ENCODE results near the gene BUB1.

Gene BUB1

GRCh38 chr2:110670826-110671225, 7.0 kb downstream of the BUB1 start:
- no peak overlapping the region for H3K27ac ChIP-seq (ENCODE audit: low read depth, low read length)

GRCh38 chr2:110669079-110669478, 8.8 kb downstream of the BUB1 start:
- H3K27me3 ChIP-seq (ENCODE audit: control insufficient read depth in 1 of 2, insufficient read depth in 2 of 2, low read length in 2 of 2), result no peaks in the 10 kb centered on the region
- H3K27ac ChIP-seq (ENCODE audit: low read depth, low read length), result no peak overlapping the region
- H3K36me3 ChIP-seq (ENCODE audit: insufficient read depth, low read length), result no peaks in the 10 kb centered on the region
- H3K9me3 ChIP-seq (ENCODE audit: low read length), result no peaks in the 10 kb centered on the region
- no peak overlapping the region for H3K9ac ChIP-seq (ENCODE audit: low read length)
- no peak overlapping the region for H3K4me3 ChIP-seq (ENCODE audit: low read depth in 1 of 2, low read length in 2 of 2)
- H3K4me1 ChIP-seq (ENCODE audit: insufficient read depth, low read length), result no peaks in the 10 kb centered on the region

More at GRCh38 chr2:110670826-110671225, 7.0 kb downstream of the BUB1 start:
- no peaks in the 10 kb centered on the region for H3K9me3 ChIP-seq (ENCODE audit: low read length)
- H3K4me1 ChIP-seq (ENCODE audit: insufficient read depth, low read length), result no peaks in the 10 kb centered on the region
- H3K4me3 ChIP-seq (ENCODE audit: low read depth in 1 of 2, low read length in 2 of 2), result no peak overlapping the region
- no peak overlapping the region for H3K9ac ChIP-seq (ENCODE audit: low read length)
- H3K27me3 ChIP-seq (ENCODE audit: control insufficient read depth in 1 of 2, insufficient read depth in 2 of 2, low read length in 2 of 2), result peaks cover 0 to 4% of the 10 kb centered on the region in 2 donors
- H3K36me3 ChIP-seq (ENCODE audit: insufficient read depth, low read length), result no peaks in the 10 kb centered on the region

GRCh38 chr2:110667071-110667470, 10.8 kb downstream of the BUB1 start:
- Histone ChIP-seq H3K27ac (ENCODE audit: low read depth, low read length) (no peak overlapping the region), H3K9ac (ENCODE audit: low read length) (no peak overlapping the region), H3K9me3 (ENCODE audit: low read length) (no peaks in the 10 kb centered on the region), H3K36me3 (ENCODE audit: insufficient read depth, low read length) (no peaks in the 10 kb centered on the region), H3K4me1 (ENCODE audit: insufficient read depth, low read length) (no peaks in the 10 kb centered on the region), H3K4me3 (ENCODE audit: low read depth in 1 of 2, low read length in 2 of 2) (no peak overlapping the region), H3K27me3 (ENCODE audit: control insufficient read depth in 1 of 2, insufficient read depth in 2 of 2, low read length in 2 of 2) (no peaks in the 10 kb centered on the region)

GRCh38 chr2:110664135-110664534, 13.7 kb downstream of the BUB1 start:
- H3K27ac ChIP-seq (ENCODE audit: low read depth, low read length), result no peak overlapping the region
- H3K9me3 ChIP-seq (ENCODE audit: low read length), result no peaks in the 10 kb centered on the region
- no peak overlapping the region for H3K4me3 ChIP-seq (ENCODE audit: low read depth in 1 of 2, low read length in 2 of 2)
- H3K36me3 ChIP-seq (ENCODE audit: insufficient read depth, low read length), result no peaks in the 10 kb centered on the region
- H3K27me3 ChIP-seq (ENCODE audit: control insufficient read depth in 1 of 2, insufficient read depth in 2 of 2, low read length in 2 of 2), result no peaks in the 10 kb centered on the region
- H3K9ac ChIP-seq (ENCODE audit: low read length), result no peak overlapping the region
- H3K4me1 ChIP-seq (ENCODE audit: insufficient read depth, low read length), result no peaks in the 10 kb centered on the region

- Histone ChIP-seq H3K9me3 (ENCODE audit: low read length) (no peaks in the 10 kb centered on the region), H3K9ac (ENCODE audit: low read length) (no peak overlapping the region), H3K27me3 (ENCODE audit: control insufficient read depth in 1 of 2, insufficient read depth in 2 of 2, low read length in 2 of 2) (no peaks in the 10 kb centered on the region), H3K4me3 (ENCODE audit: low read depth in 1 of 2, low read length in 2 of 2) (no peak overlapping the region), H3K27ac (ENCODE audit: low read depth, low read length) (no peak overlapping the region), H3K4me1 (ENCODE audit: insufficient read depth, low read length) (no peaks in the 10 kb centered on the region), H3K36me3 (ENCODE audit: insufficient read depth, low read length) (no peaks in the 10 kb centered on the region)
Observed at GRCh38 chr2:110662560-110662959, 15.3 kb downstream of the BUB1 start.

- no peaks in the 10 kb centered on the region for H3K36me3 ChIP-seq (ENCODE audit: insufficient read depth, low read length)
- H3K4me3 ChIP-seq (ENCODE audit: low read depth in 1 of 2, low read length in 2 of 2), result no peak overlapping the region
- H3K9me3 ChIP-seq (ENCODE audit: low read length), result no peaks in the 10 kb centered on the region
- no peaks in the 10 kb centered on the region for H3K4me1 ChIP-seq (ENCODE audit: insufficient read depth, low read length)
- no peaks in the 10 kb centered on the region for H3K27me3 ChIP-seq (ENCODE audit: control insufficient read depth in 1 of 2, insufficient read depth in 2 of 2, low read length in 2 of 2)
- H3K9ac ChIP-seq (ENCODE audit: low read length), result no peak overlapping the region
- H3K27ac ChIP-seq (ENCODE audit: low read depth, low read length), result no peak overlapping the region
Observed at GRCh38 chr2:110660558-110660957, 17.3 kb downstream of the BUB1 start.

GRCh38 chr2:110659248-110659647, 18.6 kb downstream of the BUB1 start:
- no peaks in the 10 kb centered on the region for H3K9me3 ChIP-seq (ENCODE audit: low read length)
- no peak overlapping the region for H3K27ac ChIP-seq (ENCODE audit: low read depth, low read length)

GRCh38 chr2:110657724-110658305, 20.0 kb downstream of the BUB1 start:
- H3K27ac ChIP-seq (ENCODE audit: low read depth, low read length), result no peak overlapping the region
- no peak overlapping the region for H3K9ac ChIP-seq (ENCODE audit: low read length)
- no peaks in the 10 kb centered on the region for H3K36me3 ChIP-seq (ENCODE audit: insufficient read depth, low read length)
- H3K4me1 ChIP-seq (ENCODE audit: insufficient read depth, low read length), result no peaks in the 10 kb centered on the region
- no peaks in the 10 kb centered on the region for H3K9me3 ChIP-seq (ENCODE audit: low read length)
- H3K4me3 ChIP-seq (ENCODE audit: low read depth in 1 of 2, low read length in 2 of 2), result no peak overlapping the region
- no peaks in the 10 kb centered on the region for H3K27me3 ChIP-seq (ENCODE audit: control insufficient read depth in 1 of 2, insufficient read depth in 2 of 2, low read length in 2 of 2)

More at GRCh38 chr2:110659248-110659647, 18.6 kb downstream of the BUB1 start:
- H3K4me3 ChIP-seq (ENCODE audit: low read depth in 1 of 2, low read length in 2 of 2), result no peak overlapping the region
- H3K4me1 ChIP-seq (ENCODE audit: insufficient read depth, low read length), result no peaks in the 10 kb centered on the region
- H3K9ac ChIP-seq (ENCODE audit: low read length), result no peak overlapping the region
- no peaks in the 10 kb centered on the region for H3K36me3 ChIP-seq (ENCODE audit: insufficient read depth, low read length)
- no peaks in the 10 kb centered on the region for H3K27me3 ChIP-seq (ENCODE audit: control insufficient read depth in 1 of 2, insufficient read depth in 2 of 2, low read length in 2 of 2)

- Histone ChIP-seq H3K9me3 (ENCODE audit: low read length) (no peaks in the 10 kb centered on the region), H3K4me1 (ENCODE audit: insufficient read depth, low read length) (no peaks in the 10 kb centered on the region), H3K36me3 (ENCODE audit: insufficient read depth, low read length) (no peaks in the 10 kb centered on the region), H3K27ac (ENCODE audit: low read depth, low read length) (no peak overlapping the region), H3K27me3 (ENCODE audit: control insufficient read depth in 1 of 2, insufficient read depth in 2 of 2, low read length in 2 of 2) (no peaks in the 10 kb centered on the region), H3K4me3 (ENCODE audit: low read depth in 1 of 2, low read length in 2 of 2) (no peak overlapping the region), H3K9ac (ENCODE audit: low read length) (no peak overlapping the region)
Observed at GRCh38 chr2:110655701-110656100, 22.2 kb downstream of the BUB1 start.

- H3K27ac ChIP-seq (ENCODE audit: low read depth, low read length), result no peak overlapping the region
- no peaks in the 10 kb centered on the region for H3K27me3 ChIP-seq (ENCODE audit: control insufficient read depth in 1 of 2, insufficient read depth in 2 of 2, low read length in 2 of 2)
- no peak overlapping the region for H3K4me3 ChIP-seq (ENCODE audit: low read depth in 1 of 2, low read length in 2 of 2)
- H3K36me3 ChIP-seq (ENCODE audit: insufficient read depth, low read length), result no peaks in the 10 kb centered on the region
- no peaks in the 10 kb centered on the region for H3K9me3 ChIP-seq (ENCODE audit: low read length)
- H3K9ac ChIP-seq (ENCODE audit: low read length), result no peak overlapping the region
- no peaks in the 10 kb centered on the region for H3K4me1 ChIP-seq (ENCODE audit: insufficient read depth, low read length)
Observed at GRCh38 chr2:110653861-110654260, 24.0 kb downstream of the BUB1 start.

- Histone ChIP-seq H3K27ac (ENCODE audit: low read depth, low read length) (no peak overlapping the region), H3K27me3 (ENCODE audit: control insufficient read depth in 1 of 2, insufficient read depth in 2 of 2, low read length in 2 of 2) (no peaks in the 10 kb centered on the region), H3K4me1 (ENCODE audit: insufficient read depth, low read length) (no peaks in the 10 kb centered on the region), H3K36me3 (ENCODE audit: insufficient read depth, low read length) (no peaks in the 10 kb centered on the region), H3K9ac (ENCODE audit: low read length) (no peak overlapping the region), H3K9me3 (ENCODE audit: low read length) (no peaks in the 10 kb centered on the region), H3K4me3 (ENCODE audit: low read depth in 1 of 2, low read length in 2 of 2) (no peak overlapping the region)
Observed at GRCh38 chr2:110650346-110650745, 27.5 kb downstream of the BUB1 start.

- Histone ChIP-seq H3K4me1 (ENCODE audit: insufficient read depth, low read length) (no peaks in the 10 kb centered on the region), H3K9ac (ENCODE audit: low read length) (no peak overlapping the region), H3K4me3 (ENCODE audit: low read depth in 1 of 2, low read length in 2 of 2) (no peak overlapping the region), H3K9me3 (ENCODE audit: low read length) (no peaks in the 10 kb centered on the region), H3K27me3 (ENCODE audit: control insufficient read depth in 1 of 2, insufficient read depth in 2 of 2, low read length in 2 of 2) (no peaks in the 10 kb centered on the region), H3K36me3 (ENCODE audit: insufficient read depth, low read length) (no peaks in the 10 kb centered on the region), H3K27ac (ENCODE audit: low read depth, low read length) (no peak overlapping the region)
Observed at GRCh38 chr2:110647777-110648176, 30.1 kb downstream of the BUB1 start.

All from muscle layer of colon (tissue), 2 donors.